RWPE1 (cell line): ENCODE results near the gene THADA.

Experiments used
- CTCF ChIA-PET: fragments of 350-600 bp; sonication (Branson Sonifier 250); formaldehyde crosslinking; extraction: SDS; loops from one replicate; lab custom pipeline; 2021; lab: Yijun Ruan, JAX
- POLR2A ChIA-PET: fragments of 400-600 bp; formaldehyde crosslinking; extraction: SDS; loops from one replicate; lab custom pipeline; 2020; ENCODE audit warnings: antibody characterized with exemption; ENCODE audit not compliant: low non-redundant PET; lab: Yijun Ruan, JAX
- DNase-seq: peaks from one replicate; pipeline ENCODE4 v3.0.0; 2012; ENCODE audit warnings: low spot score
- H3K27ac ChIP-seq: fragments of 450-650 bp; 2 replicates; pipeline ENCODE4 v1.5.1; 2017
- CTCF ChIP-seq: fragments of 450-650 bp; conservative IDR thresholded peaks from 2 replicates; pipeline ENCODE4 v1.5.1; 2017; ENCODE audit warnings: low read depth, mild to moderate bottlenecking

Gene THADA

GRCh38 chr2:43375746-43376522 is 219.9 kb downstream of the THADA start:
- ChIA-PET CTCF (interaction anchor here (0.5 kb wide), 1 partner anchor 201 kb away, joined by 3 read pairs; no protein-coding TSS in a partner anchor), POLR2A (no interaction called here)
- H3K27ac ChIP-seq = no peak overlapping the region
- TF ChIP-seq CTCF = no peak
- DNase-seq = no peak

GRCh38 chr2:43372416-43373081 is 223.3 kb downstream of the THADA start:
- no peak overlapping the region for H3K27ac ChIP-seq
- TF ChIP-seq CTCF = no peak
- DNase-seq = no peak
- CTCF ChIA-PET = interaction anchor here (0.6 kb wide), 1 partner anchor 42 kb away, joined by 3 read pairs; no protein-coding TSS in a partner anchor
- POLR2A ChIA-PET = no interaction called here

GRCh38 chr2:43370705-43371104 is 225.1 kb downstream of the THADA start:
- ChIA-PET CTCF (no interaction called here), POLR2A (no interaction called here)
- DNase-seq = no peak
- no peak for TF ChIP-seq CTCF
- H3K27ac ChIP-seq = no peak overlapping the region

- H3K27ac ChIP-seq = no peak overlapping the region
- CTCF ChIA-PET = no interaction called here
- no peak for TF ChIP-seq CTCF
- no peak for DNase-seq
- POLR2A ChIA-PET = no interaction called here
Observed at GRCh38 chr2:43370146-43370545, 225.7 kb downstream of the THADA start.

- no peak overlapping the region for H3K27ac ChIP-seq
- POLR2A ChIA-PET = no interaction called here
- CTCF ChIA-PET = interaction anchor here (0.6 kb wide), 1 partner anchor 583 kb away, joined by 6 read pairs; no protein-coding TSS in a partner anchor
- DNase-seq = no peak
- TF ChIP-seq CTCF = no peak
Observed at GRCh38 chr2:43368483-43369385, 227.1 kb downstream of the THADA start.
